Femur (tissue), 1 donor: ENCODE results near the gene PITPNM3.

Experiments used
- DNase-seq: peaks from one replicate; pipeline ENCODE4 v3.0.0-alpha.2; 2017

PITPNM3 gene

DNA sequence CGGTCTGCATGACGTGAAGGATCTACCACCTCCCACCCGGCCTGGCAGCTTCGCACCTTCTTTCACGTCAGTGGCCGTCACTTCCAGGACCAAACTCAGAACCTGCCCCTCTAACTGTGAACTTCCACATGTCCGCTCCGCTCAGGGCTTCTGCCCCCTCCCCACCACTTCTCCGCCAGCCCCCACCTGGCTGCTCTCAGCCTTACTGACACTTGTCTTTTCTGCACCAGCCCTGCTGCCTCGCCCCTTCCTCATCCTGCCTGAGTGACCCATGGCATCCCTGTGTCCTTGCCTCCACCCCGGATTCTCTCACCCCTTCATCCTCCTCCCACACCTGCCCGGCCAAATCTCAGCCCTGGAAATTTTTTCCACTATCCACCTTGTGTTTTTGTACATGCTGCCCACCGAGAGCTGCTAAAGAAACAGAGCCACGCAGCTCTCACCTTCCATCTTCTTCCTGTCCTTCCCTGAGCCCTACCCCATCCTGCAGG, 97.8 kb downstream of the PITPNM3 start:
- DNase-seq = no peak

DNA sequence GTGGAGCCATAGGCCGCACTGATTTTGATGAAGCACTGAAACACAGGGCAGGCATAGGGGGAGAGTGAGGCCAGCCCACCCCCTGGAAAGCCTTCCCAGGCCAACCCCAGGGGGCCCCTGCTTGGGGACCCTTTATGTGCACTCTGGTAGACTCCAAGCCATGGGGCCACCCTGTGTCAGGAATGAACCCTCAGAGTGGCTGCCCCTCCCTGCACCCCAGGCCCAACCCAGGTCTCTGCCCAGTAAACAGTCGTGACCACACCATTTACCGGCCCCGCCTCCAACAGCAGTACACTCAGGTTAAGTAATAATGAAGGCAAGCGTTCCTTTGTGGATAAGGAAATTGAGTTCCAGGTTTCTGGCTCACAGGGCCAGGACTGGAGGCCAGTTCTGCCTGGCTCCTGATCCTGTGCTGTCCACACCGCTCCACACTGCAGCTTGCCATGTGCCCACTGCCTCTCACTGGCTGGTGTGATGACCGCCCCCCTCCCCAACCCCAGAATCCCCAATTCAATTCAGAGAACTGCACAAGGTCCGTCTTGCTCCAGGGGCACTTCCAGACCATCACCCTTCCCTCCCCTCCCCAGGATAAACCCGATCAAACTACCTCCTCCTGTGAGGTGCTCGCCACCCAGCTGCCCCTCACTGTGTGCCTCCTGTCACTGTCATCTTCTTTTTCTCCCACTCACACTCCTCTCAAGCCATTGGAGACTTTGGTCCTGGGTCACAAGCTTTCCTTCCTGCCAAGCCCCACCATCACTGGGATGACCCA, 98.5 kb downstream of the PITPNM3 start:
- DNase-seq = no peak

DNA sequence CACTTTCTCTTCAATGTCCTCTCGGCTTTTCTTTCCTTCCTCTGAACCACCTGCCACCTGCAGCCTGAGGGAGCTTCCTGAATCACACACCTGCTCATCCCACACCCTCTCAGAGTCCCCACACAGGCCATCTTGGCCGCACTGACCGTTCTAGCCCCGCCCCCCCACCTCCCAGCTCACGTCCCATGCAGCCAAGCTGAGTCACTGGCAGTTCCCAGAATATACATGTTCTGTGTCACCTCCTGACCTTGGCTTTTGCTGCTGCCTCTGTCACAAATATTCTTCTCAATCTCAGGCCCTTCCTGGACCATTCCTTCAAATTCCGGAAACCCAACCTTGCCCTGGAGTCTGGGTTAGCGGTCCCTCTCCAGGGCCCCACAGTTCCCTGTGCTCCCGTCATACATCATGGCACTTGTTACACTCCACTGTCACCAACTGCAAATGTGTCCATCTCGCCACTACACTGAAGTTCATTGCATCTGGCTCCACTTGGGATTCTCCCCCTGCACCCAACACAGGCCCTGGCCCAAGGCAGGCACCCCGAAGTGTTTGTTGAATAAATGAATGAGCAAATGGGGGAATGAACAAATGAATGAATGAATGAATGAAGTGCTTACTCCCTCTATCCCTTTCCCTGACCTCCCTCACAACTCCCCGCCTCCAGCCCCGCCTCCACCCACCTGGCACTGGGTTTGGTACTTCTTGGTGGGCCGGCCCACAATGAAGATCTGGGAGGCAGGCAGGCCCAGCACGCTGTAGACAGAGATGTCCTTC, 99.3 kb downstream of the PITPNM3 start:
- no peak for DNase-seq

DNA sequence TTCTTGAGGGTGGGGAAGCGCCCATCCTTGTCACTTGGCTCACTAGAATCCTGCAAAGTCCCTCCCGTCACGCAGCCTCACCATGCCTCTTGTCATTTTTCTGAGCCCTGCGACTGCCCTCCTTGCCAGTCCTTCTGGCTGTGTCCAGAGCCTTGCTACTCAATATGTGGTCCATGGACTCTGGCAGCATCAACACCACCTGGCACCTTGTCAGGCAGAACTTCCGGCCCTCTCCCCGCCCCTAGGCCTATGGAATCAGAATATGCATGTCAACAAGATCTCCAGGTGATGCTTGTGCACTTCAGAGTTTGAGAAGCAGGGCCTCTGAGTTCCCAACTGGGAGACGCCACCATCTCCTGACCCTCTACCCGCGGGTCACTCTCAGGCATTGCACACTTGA, 100.0 kb downstream of the PITPNM3 start:
- no peak for DNase-seq

DNA sequence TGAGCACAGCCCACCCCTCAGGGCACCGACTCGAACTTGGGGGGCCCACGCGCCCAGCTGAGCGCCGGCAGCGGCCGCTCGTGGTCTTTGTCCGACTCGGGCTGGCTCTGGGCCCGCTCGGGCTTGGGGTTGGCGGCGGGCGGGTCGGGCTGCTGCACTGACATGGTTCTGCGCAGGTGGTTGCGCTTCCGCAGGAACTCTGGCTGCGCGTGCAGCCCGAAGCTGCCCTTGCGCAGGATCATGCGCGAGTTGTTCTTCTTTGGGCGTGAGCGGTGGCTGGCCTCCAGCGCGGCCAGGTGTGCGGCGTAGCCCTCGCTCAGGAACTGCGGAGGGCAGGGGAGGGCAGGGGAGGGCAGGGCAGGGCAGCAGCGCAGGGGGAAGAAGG, 101.0 kb downstream of the PITPNM3 start:
- DNase-seq = peak; percentile 54

DNA sequence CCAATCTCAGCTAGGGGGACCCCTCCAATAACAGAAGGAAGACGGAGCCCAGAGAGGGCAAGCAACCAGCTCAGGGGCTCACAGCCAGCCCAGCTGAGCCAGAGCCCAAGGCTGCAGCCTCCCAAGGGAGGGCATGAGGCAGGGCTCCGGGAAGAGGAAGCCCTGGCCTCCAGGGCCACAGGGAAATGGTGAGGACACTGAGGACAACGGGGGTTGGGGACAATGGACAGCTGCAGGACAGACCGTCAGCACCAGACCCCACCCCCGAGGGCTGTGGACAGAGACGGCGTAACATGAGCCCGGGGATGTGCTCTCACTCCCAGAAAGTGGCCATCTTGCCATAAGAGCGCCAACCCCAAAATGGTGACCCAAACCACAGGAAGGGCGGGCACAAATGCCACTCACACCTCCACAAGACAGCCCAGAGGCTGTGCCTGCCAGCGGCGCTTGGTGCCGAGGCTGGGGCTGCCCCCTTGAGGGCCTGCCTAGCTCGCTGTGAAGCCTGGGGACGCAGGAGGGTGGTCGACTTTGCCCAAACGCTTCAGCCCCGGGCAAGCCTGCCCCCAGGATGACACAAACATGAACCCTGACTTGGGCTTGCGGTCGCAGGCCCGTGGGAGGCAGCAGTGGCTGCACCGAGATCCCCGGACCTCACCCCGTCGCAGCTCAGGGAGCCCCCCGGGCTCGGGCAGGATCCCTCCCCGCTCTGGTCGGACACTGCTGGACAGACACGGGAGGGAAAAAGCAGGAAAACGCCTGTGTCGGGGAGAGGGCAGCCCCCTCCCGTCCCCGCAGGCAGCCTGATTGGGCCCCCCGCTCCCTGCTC, 101.6 kb downstream of the PITPNM3 start:
- no peak for DNase-seq

DNA sequence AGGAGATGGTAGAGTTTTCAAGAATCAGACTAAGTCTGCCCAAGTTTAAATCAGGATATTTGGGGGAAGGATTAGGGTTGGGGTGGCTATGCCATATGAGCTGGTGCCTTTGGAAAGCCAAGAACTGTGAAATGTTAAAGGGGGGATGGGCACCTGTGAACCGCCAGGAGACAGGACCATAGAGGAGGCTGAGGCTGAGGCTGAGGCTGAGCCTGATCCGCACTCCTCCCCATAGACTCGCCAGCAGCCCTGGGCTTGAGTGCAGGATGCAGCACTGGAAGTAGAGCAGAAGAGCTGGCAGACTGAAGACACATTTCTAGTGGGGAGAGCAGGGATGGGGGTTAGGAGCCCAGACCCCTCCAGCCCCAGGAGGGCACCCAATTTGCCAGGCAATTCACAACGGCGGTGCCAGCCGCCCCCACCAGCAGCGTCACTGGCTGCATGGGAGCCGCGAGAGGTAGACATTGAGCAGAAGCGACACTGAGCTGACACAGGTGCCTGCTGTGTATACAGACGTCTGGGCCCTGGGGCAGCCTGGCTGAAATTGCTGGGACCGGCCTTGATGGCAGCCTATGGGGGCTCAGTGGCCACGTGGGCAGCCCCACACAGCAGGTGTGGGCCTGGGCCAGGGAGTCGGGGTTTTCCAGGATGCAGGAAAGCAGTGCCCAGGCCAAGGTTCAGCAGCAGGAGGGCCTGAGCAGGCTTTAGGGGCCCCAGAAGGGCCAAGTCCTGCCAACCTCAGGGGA, 102.9 kb downstream of the PITPNM3 start:
- no peak for DNase-seq

DNA sequence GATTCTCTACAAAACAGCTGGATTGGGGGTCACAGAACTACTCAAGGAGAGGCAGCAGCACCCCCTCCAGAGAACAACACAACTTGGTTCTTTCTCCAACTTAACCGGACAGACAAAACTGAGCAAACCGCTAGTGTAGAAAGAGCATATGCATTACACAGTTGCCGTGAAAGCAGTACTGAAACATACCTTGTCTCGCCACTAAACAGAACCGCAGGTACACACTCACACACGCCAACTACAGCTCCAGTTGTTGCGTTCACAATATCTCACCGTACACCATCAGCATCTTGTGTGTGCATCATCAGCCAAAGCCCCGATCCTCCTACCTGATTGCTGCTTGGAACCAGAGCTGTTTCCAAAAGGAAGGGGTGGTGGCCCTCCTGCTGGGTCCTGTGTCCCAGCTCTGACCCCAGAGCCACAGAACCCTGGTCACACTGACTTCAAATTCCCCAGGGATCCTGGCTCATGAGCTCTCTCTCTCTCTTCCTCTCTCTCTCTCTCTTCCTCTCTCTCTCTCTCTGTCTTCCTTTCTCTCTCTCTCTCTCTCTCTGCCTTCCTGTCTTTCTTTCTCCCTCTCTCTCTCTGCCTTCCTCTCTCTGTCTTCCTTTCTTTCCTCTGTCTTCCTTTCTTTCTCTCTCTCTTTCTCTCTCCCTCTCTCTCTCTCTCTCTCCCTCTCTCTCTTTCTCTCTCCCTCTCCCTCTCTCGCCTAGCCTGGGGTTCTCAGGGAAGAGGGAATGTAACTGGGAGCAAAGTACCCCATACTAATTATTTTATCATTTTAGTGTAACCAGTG, 103.7 kb downstream of the PITPNM3 start:
- no peak for DNase-seq

DNA sequence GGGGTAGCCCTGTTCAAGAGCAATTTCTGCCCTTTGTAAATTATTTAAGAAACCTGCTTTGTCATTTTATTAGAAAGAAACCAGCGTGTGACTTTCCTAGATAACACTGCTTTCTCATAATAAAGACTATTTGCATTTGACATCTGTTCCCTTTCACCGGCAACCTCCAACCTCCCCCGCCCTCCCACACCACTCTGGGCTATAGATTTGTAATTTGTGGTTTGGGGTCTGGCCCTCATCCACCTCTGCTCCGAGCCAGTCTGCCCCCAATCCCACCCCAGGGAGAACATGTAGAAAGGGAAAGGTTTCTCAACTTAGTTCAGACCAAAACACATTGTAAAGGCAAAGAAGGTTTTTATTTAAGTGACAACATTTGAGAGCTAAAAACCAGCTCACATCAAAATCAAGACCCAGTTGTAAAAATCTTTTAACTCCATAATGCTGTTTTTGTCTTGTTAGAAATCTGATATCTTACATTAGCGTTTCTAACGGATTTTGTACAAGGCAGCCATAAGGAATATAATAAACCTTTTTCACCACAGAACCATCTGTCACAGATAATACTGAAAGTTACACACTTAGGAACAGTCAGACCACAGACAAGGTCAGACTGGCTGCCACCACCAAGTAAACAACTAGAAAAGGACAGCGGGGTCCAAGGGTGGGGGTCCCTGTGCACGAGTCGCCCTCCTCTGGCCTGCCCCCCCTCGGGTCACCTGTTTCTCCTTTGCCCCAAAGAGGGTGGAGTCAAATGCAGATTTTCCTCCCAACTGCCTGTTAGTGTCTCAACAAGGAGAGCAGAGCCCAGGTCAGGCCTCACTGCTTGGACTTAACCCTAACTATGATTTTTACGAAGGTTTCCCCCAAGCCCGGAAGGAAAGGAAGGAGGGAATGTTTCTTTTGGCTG, 105.2 kb downstream of the PITPNM3 start:
- DNase-seq = no peak

DNA sequence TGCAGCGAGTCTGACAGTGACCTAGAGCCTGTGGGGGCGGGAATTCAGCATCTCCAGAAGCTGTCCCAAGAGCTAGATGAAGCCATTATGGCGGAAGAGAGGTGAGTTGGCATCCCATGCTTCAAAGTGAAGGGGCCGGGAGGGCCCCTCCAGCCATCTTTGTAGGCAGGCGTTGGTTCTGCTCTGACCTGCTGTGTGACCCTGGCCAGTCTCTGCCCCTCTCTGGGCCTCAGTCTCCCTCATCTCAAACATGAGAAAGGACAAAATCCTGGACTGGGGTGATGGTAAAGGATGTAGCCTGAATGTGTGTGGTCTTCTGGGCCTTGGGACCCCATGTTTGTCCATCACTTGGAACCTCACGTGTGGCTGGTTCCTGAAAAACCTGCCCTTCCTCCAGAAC, 107.0 kb downstream of the PITPNM3 start:
- DNase-seq = no peak

DNA sequence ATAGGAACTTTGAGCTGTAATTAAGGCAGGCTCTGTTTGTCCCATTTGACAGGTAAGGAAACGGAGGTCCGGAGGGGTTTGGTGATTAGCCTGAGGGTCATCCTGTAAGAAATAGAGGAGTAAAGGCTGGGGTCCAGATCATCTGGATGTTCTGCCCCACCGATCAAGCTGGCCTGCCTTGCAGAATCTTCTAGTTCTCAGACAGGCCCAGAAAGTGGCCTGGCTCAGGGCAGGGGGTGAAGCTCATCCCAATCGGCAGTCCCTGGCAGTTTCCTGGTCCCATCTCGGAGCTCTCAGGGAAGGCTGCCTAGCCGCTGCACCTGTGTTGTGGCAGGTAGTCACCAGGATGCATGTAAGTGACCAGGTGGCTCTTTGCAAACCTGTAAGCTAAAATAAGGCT, 107.9 kb downstream of the PITPNM3 start:
- DNase-seq = no peak

DNA sequence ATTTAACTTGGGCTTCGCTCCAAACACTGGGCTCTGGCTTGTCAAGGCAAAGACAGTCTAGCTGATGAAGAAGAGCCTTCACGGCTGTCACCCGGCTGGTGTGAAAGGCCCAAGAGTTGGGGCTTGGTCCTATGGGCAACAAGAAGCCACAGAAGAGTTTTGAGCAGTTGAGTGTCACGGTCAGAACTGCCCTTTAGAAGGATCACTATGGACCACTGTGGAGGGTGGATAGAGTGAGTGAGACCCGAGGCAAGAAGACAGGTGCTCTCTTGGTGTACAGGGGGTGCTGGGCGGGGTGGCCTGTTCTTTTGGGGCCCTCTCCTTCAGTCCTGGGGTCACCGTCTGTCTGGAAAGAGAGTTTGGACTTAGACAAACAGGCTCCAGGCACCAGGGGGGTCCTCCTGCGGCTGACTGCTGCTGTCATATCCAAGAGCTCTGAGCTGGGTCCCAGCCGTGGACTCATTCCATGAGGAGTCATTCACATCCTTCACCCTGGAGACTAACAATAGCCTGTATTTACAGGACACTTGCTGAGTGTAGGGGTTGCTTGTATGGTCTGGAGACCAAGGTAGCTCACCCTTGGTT, 109.7 kb downstream of the PITPNM3 start:
- DNase-seq = no peak

DNA sequence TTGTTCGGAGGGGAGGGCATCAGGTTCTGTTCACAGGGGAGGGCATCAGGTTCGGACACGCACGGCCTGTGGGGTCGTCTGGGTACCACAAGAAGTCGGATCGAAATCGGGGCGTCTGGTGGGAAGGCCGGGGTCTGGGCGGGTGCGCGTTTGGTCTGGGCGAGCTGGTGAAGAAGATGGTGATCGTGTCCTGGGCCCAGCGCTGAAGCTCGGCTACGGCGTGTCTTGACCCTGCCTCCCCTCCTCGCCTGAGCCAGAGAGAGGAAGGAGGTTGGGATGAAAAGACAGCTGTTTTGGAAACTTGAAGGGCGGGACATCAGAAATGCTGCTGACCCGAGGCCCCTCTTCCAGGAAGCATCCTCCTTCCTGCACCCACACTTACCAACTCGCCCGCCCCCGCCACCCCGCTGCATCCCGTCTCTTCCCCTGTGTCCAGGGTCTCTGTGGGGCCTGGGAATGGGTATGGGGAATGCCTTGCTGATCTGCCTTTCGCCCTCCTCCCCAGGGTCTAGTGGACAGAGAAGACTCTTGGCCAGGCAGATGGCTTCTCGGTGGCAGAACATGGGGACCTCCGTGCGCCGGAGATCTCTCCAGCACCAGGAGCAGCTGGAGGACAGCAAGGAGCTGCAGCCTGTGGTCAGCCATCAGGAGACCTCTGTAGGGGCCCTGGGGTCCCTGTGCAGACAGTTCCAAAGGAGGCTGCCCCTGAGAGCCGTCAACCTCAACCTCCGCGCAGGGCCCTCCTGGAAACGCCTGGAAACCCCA, 111.6 kb downstream of the PITPNM3 start:
- no peak for DNase-seq

DNA sequence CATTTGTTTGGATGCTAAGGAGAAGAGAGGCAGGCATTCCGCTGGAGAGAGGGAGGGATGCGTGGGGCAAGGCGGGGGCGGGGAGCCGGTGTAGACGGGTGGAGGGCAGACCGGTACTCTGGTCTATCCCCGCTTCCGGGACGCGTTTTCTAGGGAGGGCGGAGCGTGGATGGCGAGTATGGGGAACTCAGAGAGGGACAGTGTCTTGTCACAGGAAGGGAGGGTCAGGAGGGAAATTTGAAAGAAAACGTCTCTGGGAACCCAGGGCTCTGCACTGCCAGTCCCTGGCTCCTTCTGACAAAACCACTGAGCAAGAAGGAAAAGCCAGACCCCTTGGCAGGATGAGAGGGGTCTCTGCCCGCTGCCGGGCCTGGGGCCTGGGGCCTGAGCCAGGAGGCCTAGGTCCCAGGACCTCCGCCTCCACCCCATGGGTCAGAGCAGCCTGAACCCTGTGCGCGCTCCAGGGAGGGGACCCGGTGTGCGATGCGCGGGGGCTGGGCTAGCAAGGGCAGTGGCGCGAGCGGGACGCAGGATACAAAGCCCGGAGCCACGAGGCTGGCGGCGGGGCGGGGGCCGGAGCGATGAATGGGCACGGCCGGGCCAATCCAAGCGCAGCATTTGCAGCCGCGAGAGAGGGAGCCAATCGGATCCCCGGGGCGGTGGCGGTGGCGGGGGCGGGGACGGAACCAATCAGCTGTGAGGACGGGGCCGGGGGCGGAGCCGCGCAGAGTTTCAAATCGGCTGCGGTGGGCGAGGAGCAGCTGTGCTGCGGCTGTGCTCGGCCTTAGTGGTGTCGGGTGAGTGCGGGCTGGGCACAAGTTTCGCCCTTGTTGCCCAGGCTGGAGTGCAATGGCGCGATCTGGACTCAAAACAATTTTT, 112.4 kb downstream of the PITPNM3 start, which contains the start of gene PIMREG:
Gene PIMREG, plus strand, starts transcription at position 764 of the 879 bp plus-strand sequence. CDS start 656 bp downstream, outside the sequence.
- DNase-seq = peak; percentile 98

DNA sequence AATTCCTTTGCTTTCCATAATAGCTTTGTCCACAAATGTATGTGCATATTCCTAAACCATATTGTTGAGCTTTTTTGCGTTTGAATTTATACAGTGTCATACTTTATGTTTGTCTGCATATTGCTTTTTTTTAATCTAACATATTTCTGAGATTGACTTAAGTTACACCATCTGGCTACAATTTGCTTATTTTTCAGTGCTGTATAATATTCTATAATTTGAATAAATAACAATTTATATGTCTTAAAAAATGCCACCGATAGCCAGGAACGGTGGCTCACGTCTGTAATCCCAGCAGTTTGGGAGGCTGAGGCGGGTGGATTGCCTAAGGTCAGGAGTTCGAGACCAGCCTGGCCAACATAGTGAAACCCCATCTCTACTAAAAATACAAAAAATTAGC, 113.6 kb downstream of the PITPNM3 start:
- DNase-seq = no peak

DNA sequence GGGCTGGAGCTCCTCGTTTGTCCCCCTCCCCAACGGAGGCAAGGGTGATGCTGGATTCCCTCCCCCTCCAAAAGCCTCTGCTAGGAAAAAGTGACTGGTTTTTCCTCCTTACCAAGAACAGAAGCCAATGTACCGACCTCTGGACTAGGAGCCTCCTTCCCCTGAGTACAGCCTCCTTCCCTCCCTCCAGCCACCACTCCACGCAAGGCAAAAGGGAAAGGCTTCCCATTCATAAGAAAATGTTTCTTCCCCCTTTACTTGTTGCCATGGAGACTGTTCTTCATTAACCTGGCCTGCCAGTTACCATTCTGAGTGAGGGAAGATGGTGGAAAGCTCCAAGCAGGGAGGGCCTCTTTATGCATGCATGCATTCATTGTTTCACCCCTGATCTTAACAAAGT, 116.4 kb downstream of the PITPNM3 start:
- DNase-seq = no peak

DNA sequence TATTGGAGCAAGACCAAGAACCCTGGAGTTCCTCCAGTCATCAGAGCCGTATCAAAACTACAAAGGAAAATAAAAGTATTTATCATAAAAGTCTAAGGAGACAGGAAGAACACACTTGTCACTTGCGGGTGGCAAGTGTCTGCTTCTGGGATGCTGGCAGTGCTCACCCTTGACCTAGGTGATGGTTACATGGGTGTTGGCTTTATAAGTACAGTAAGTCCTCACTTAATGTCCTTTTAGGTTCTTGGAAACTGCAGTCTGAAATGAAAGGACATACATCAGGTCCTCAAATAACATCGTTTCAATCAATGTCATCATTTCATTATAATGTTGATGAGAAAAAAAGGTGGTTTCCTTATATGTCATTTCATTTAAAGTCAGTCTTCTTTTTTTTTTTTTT, 118.4 kb downstream of the PITPNM3 start:
- DNase-seq = no peak

DNA sequence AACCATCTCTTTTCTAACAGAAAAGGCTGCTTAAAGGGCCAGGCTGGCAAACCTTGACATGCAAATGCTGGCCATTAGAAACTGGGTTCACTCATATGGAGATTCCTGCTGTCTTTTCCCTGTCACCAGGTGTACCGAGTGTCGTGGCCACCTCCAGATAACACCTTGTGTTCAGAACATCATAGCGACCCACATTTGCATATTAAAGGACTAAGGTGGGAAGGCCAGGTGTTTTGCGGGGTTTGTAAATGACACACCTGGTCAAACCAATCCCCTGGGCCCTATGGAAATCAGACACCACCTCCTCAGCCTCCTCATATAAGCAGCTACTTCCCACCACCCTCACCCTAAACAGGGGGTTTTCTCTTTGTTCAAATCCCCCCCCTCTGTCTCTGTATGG, 118.9 kb downstream of the PITPNM3 start:
- DNase-seq = no peak
